SU-DHL-6 (cell line): ENCODE results near the gene APOL1.
"Not testable (repeated sequence)": the region's sequence is repeated elsewhere in the genome, so short reads cannot be mapped to it uniquely, and the experiment has no call there.

Experiments used
- H2AFZ ChIP-seq: fragments of 200-600 bp; sonication (generic); 2 replicates; pipeline ENCODE4 v1.6.1; 2014; ENCODE audit warnings: low read depth, mild to moderate bottlenecking, moderate library complexity, mixed read lengths, antibody characterized with exemption, low read length; ENCODE audit not compliant: severe bottlenecking
- H3F3A ChIP-seq: fragments of 200-600 bp; shearing (Covaris generic); 2 replicates; pipeline ENCODE4 v1.6.0; 2016; ENCODE audit warnings: antibody characterized with exemption, mild to moderate bottlenecking; ENCODE audit not compliant: insufficient read depth
- H3K27ac ChIP-seq: fragments of 200-600 bp; sonication (generic); 2 replicates; pipeline ENCODE4 v1.5.1; 2016; ENCODE audit warnings: low read depth, mild to moderate bottlenecking, low read length, moderate library complexity, mixed read lengths
- H3K27me3 ChIP-seq: fragments of 200-600 bp; sonication (generic), shearing (Covaris generic); 2 replicates; pipeline ENCODE4 v1.6.0; 2014; ENCODE audit warnings: mild to moderate bottlenecking, low read length
- H3K36me3 ChIP-seq: fragments of 200-600 bp; sonication (generic); 2 replicates; pipeline ENCODE4 v1.6.1; 2014; ENCODE audit warnings: mild to moderate bottlenecking, low read length, mixed read lengths
- H3K4me2 ChIP-seq: fragments of 300-600, 200-600 bp; shearing (Covaris generic), sonication (generic); 2 replicates; pipeline ENCODE4 v1.6.0; 2014; ENCODE audit warnings: low read length, low read depth, mild to moderate bottlenecking; ENCODE audit not compliant: poor library complexity, severe bottlenecking
- H3K4me3 ChIP-seq: fragments of 200-600 bp; sonication (generic); 2 replicates; pipeline ENCODE4 v1.5.1; 2014; ENCODE audit warnings: antibody characterized with exemption, low read length, mild to moderate bottlenecking, mixed read lengths; ENCODE audit not compliant: insufficient read depth, poor library complexity, severe bottlenecking
- H3K79me2 ChIP-seq: fragments of 200-600 bp; sonication (generic); 2 replicates; pipeline ENCODE4 v1.6.1; 2014; ENCODE audit warnings: mild to moderate bottlenecking, low read length, moderate library complexity; ENCODE audit not compliant: insufficient read depth
- H3K9ac ChIP-seq: fragments of 200-600 bp; sonication (generic); 2 replicates; pipeline ENCODE4 v1.7.0; 2014; ENCODE audit warnings: mild to moderate bottlenecking, low read length
- H3K9me2 ChIP-seq: fragments of 200-600 bp; sonication (generic); replicated peaks from 2 replicates; pipeline ENCODE4 v1.6.1; 2014; ENCODE audit warnings: low read length; ENCODE audit not compliant: insufficient read depth
- H3K9me3 ChIP-seq: fragments of 200-600 bp; sonication (generic); 2 replicates; pipeline ENCODE4 v1.6.1; 2014; ENCODE audit warnings: low read length, mixed read lengths; ENCODE audit not compliant: insufficient read depth
- H4K20me1 ChIP-seq: fragments of 200-600 bp; sonication (generic); 2 replicates; pipeline ENCODE4 v1.6.1; 2014; ENCODE audit warnings: low read depth, mild to moderate bottlenecking, antibody characterized with exemption, low read length, moderate library complexity, mixed read lengths
- EZH2phosphoT487 ChIP-seq: fragments of 200-600 bp; sonication (generic), shearing (Covaris generic); conservative IDR thresholded peaks from 2 replicates; pipeline ENCODE4 v1.6.1; 2018; ENCODE audit warnings: mild to moderate bottlenecking, antibody characterized with exemption, low read length, moderate library complexity, mixed read lengths
- TF ChIP-seq, protein P1 (sequence below): fragments of 200-600 bp; sonication (generic); IDR thresholded peaks from one replicate; pipeline ENCODE4 v1.5.1; 2017; ENCODE audit warnings: antibody characterized with exemption, mild to moderate bottlenecking, low read length, moderate library complexity; ENCODE audit not compliant: insufficient read depth, poor library complexity, severe bottlenecking

APOL1 gene

DNA sequence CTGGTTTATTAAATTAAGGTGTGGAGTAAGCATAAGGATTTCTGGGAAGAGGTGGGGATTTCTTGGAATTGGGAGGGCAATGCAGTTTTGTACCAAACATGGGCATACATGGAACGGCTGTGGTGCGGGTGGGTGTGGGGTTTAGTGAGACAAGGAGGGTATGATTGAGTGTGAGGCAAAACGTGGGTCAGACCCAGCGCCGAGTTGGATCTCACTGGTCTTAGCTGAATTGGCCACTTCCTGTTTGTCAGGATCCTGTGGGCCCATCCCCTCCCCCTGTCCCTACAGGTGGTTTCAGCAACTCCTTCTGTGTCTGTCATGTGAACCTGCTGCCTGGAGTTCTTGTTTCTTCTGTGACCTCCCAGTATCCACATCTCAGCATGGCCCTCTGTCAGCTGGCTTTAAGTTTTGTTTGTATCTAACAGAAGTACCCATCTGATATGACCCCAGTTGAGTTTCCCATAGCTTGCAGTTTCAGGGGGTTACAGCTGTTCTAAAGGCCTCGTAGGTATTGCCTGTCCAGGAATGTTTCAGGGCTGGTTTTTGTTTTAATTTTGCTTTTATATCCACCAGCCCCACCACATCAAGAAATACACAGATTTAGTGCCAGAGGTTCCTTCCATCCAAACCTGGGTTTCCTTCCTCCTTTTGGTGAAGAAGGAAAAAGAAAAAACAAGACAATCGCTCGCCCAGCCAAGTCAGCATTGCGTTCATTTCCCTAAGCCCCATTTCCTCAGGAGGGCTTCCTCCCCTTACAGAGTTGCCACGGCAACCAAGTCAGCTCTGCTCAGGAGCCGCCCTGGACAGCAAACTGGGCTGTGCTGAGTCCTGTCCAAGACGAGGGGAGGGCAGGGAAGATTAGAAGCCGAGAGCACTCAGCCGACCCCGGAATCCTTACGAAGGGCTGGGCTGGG, 6.0 kb downstream of the APOL1 start:
- no peak overlapping the region for H3K27ac ChIP-seq
- no peak overlapping the region for H3K4me3 ChIP-seq

DNA sequence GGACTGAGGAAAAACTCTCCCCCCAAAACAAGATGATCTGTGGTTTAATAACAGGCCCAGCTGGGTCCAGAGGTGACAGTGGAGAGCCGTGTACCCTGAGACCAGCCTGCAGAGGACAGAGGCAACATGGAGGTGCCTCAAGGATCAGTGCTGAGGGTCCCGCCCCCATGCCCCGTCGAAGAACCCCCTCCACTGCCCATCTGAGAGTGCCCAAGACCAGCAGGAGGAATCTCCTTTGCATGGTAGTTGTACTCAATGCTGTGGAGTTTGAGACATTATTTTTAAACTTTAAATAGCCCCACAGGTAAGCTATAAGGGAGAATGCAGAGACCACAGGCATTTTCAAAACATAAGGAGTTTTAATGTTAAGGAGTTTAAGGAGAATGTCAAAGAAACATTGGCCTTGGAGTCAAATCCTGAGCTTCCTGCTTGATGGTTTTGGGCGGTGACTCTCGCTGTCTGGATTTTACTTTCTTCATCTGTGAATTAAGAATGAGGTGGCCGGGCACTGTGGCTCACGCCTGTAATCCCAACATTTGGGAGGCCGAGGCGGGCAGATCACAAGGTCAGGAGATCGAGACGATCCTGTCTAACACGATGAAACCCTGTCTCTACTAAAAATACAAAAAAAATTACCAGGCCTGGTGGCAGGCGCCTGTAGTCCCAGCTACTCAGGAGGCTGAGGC, 6.8 kb downstream of the APOL1 start:
- no peaks in the 10 kb centered on the region for H3F3A ChIP-seq
- H3K79me2 ChIP-seq: no peaks in the 10 kb centered on the region
- no peak overlapping the region for H3K4me3 ChIP-seq
- H3K36me3 ChIP-seq: no peaks in the 10 kb centered on the region
- H3K9me3 ChIP-seq: no peaks in the 10 kb centered on the region
- H3K27me3 ChIP-seq: no peaks in the 10 kb centered on the region
- no peak overlapping the region for H3K27ac ChIP-seq
- no peak overlapping the region for H2AFZ ChIP-seq
- no peak overlapping the region for H3K9ac ChIP-seq
- H3K9me2 ChIP-seq: no peaks in the 10 kb centered on the region
- TF ChIP-seq, protein P1, sequence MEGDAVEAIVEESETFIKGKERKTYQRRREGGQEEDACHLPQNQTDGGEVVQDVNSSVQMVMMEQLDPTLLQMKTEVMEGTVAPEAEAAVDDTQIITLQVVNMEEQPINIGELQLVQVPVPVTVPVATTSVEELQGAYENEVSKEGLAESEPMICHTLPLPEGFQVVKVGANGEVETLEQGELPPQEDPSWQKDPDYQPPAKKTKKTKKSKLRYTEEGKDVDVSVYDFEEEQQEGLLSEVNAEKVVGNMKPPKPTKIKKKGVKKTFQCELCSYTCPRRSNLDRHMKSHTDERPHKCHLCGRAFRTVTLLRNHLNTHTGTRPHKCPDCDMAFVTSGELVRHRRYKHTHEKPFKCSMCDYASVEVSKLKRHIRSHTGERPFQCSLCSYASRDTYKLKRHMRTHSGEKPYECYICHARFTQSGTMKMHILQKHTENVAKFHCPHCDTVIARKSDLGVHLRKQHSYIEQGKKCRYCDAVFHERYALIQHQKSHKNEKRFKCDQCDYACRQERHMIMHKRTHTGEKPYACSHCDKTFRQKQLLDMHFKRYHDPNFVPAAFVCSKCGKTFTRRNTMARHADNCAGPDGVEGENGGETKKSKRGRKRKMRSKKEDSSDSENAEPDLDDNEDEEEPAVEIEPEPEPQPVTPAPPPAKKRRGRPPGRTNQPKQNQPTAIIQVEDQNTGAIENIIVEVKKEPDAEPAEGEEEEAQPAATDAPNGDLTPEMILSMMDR: no peak
- TF ChIP-seq EZH2phosphoT487: no peak
- no peaks in the 10 kb centered on the region for H4K20me1 ChIP-seq
- no peak overlapping the region for H3K4me2 ChIP-seq

More for the DNA sequence above, 6.0 kb downstream of the APOL1 start:
- Histone ChIP-seq H4K20me1 (no peaks in the 10 kb centered on the region), H3K36me3 (no peaks in the 10 kb centered on the region), H2AFZ (no peak overlapping the region), H3K9me3 (no peaks in the 10 kb centered on the region), H3K79me2 (no peaks in the 10 kb centered on the region), H3K4me2 (no peak overlapping the region), H3K27me3 (no peaks in the 10 kb centered on the region), H3K9ac (no peak overlapping the region), H3F3A (no peaks in the 10 kb centered on the region), H3K9me2 (no peaks in the 10 kb centered on the region)
- TF ChIP-seq, protein P1: no peak
- no peak for TF ChIP-seq EZH2phosphoT487

DNA sequence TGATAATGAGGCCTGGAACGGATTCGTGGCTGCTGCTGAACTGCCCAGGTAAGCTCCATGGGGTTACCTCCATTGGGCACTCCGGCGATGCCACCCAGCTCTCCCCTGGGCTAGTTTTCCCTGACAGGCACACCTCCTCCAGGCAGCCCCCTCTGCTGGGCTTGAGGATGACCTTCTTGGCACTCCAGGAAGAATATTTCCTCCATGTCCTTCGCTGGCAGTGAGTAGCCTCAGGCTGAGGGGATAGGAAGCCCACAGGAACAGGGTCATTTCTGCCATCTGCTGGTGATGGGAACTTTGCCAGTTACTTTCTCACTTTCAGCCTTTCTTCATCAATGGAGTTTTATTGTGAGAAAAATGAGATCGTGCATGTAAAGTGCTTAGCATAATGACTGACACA, 8.7 kb downstream of the APOL1 start:
- H3K9me2 ChIP-seq, H3K4me2 ChIP-seq, H3K36me3 ChIP-seq, H3K9ac ChIP-seq, H4K20me1 ChIP-seq, H3K79me2 ChIP-seq, H3K4me3 ChIP-seq, H3K27ac ChIP-seq, H3K9me3 ChIP-seq, H2AFZ ChIP-seq, H3F3A ChIP-seq, H3K27me3 ChIP-seq: not testable (repeated sequence)

DNA sequence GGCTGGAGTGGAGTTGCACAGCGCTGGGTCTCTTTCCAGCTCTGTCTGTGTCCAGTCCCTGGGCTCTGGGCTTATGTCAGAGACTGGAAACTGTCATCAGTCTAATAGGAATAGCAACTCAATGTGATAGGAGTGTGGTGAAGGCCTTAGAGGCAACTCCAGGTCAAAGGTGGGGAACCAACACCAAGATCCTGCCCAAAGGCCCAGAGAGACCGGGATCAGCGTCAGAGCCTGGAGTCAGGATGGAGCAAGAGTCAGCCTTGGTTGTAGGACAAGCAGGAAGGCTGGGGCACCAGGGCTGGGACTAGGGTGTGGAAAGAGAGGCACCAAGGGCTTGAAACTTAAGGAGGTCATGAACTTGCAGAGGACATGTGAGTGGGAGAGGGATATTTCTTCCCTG, 9.4 kb downstream of the APOL1 start:
- H3K9ac ChIP-seq, H3K27me3 ChIP-seq, H3K4me2 ChIP-seq, H3K4me3 ChIP-seq, H3K9me3 ChIP-seq, H3K36me3 ChIP-seq, H2AFZ ChIP-seq, H3K79me2 ChIP-seq, H3K27ac ChIP-seq, H4K20me1 ChIP-seq, H3K9me2 ChIP-seq, H3F3A ChIP-seq: not testable (repeated sequence)

DNA sequence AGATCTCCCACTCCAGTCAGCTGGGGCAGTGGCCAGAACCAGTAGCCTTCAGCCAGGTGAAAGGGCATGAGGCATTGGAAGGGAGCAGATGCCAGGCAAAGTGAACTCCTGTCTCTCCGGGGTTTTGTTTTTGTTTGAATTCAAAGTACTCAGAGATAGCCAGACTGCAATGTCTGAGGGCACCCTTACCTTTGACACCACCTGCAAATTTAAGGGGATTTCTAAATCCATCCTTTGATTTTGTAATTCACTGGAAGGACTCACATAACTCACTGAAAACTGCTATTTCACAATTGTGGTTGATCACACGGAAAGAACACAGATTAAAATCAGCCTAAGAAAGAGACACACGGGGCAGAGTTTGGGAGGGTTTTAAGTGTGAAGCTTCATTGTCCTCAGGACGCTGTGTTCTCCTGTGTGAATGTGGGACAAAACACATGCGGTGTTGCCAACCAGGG, 10.3 kb downstream of the APOL1 start:
- H3K9ac ChIP-seq, H3K36me3 ChIP-seq, H3K27me3 ChIP-seq, H3K4me2 ChIP-seq, H3F3A ChIP-seq, H3K79me2 ChIP-seq, H3K4me3 ChIP-seq, H2AFZ ChIP-seq, H3K27ac ChIP-seq, H3K9me3 ChIP-seq, H4K20me1 ChIP-seq, H3K9me2 ChIP-seq: not testable (repeated sequence)

DNA sequence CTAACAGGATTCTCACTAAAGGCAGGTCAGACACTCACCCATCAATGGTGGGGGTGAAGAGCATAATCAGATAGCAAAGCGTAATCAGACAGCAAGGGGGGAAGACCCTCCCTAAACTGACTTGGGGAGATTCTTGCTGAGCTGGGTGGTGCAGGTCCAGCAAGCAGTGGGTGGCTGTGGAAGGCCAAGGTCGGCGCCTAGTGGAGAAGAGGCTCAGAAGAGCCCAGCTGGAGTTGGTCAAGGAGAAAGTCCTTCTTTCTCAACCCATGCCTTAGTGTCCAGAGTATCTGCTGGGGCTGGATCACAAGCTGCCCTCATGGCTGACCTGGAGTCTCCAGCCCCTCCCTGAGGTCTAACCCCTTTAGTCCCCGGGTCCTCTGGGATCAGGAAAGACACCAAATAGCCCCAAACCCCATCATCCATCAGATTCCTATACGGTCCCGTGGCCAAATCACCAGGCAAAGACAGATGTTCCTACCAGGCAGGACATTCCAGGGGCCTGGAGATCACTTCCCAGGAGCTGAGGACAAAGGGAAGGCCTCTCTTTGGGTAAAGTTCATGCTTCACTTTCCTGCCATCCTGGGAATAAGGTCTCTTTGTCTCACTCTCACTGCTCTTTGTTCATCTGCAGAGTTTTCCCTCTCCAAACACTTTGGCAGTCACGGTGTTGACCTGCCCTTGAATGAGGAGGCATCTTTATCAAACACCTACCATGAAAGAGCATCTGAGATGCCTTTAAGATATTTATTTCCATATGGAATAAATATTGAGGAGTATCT, 11.1 kb downstream of the APOL1 start:
- not testable (repeated sequence) for H4K20me1 ChIP-seq, H3K36me3 ChIP-seq, H3K9me3 ChIP-seq

More for the DNA sequence above, 11.1 kb downstream of the APOL1 start:
- not testable (repeated sequence) for H3K27me3 ChIP-seq, H3K4me2 ChIP-seq, H3K9me2 ChIP-seq, H3K27ac ChIP-seq, H3K4me3 ChIP-seq, H2AFZ ChIP-seq, H3K79me2 ChIP-seq, H3F3A ChIP-seq, H3K9ac ChIP-seq
